NCI-H1694 treated with DMSO at 0.1 percent for 48 hours (cell line): ENCODE results near the gene PTGFRN.

ENCODE experiments used
- DNase-seq: peaks from one replicate; lab custom pipeline; 2025; lab: John Stamatoyannopoulos, UW

Gene PTGFRN

GRCh38 chr1:116889380-116889779 is 20.3 kb upstream of the PTGFRN start:
- no peak for DNase-seq

GRCh38 chr1:116891396-116892079 is 18.2 kb upstream of the PTGFRN start:
- no peak for DNase-seq

DNA sequence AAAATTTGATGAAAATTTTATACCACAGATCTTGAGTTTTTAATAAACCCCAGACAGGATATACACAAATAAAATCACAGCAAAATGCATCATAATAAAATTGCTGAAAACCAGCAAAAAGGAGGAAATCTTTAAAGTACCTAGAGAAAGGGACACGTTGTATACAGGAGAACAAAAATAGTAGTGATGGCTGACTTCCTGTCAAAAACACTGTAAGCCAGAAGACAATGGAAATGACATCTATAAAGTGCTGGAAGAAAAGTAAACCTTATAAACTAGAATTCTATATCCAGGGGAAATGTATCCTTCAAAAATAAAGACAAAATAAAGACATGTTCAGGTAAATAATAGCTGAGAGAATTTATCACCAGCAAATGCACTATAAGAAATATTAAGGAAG is 14.6 kb upstream of the PTGFRN start:
- no peak for DNase-seq

DNA sequence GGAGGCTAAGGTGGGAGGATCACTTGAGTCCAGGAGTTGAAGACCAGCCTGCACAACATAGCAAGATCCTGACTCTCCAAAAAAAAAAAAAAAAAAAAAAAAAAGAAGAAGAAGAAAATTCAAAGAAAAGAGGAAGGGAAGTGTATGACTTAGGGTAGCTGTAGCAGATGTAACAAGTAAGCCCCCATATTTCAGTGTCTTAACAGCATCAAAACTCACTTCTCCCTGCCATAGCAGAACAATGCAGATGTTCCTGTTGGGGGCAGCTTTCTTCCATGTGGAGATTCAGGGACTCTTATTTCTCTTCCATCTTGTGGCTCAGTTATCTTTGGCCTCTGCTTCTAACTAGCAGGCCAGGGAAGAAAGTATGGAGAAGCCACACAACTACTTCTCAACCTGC is 10.2 kb upstream of the PTGFRN start:
- DNase-seq, result no peak

DNA sequence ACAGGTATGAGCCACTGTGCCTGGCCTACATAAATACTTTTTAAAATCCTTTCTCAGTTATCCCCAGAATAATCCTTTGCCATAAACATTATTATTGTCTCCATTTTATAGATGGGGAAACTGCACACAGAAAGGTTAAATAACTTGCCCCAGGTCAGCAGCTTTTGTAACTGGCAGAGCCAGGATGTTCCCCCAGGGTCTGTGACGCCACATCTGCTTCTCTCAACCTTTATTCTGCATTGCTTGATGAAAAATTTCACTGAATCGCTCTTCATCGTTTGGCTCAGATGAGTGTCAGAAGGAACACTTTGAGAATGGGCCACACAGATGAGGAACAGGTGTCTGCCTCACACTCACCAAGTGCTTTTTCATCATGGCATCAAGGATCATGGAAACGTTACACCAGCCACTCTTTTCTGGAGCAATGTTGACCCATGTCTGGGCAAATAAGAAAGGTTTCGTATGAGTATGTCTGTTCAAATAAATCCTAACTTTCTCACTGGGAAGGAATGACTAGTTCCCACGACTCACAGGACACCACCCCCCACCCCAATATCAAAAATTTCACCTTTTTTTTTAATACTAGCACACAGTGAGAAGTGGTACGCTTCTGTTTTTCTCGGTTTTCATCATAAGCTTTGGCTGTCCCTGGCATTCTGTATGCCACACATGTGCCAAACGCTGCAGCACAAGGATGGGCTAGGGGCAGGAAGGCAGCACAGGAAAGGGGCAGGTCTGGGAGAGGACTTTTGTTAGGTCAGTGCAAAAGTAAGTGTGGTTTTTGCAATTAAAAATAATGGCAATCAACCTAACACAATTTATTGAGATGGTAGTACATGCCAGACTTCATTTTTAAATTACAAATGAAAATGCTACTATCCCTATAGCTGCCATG is 9.0 kb upstream of the PTGFRN start:
- no peak for DNase-seq

- no peak for DNase-seq
These were observed 7.7 kb upstream of the PTGFRN start for GRCh38 chr1:116902027-116902426.

- DNase-seq, result no peak
These were observed 6.9 kb upstream of the PTGFRN start for GRCh38 chr1:116902723-116903383.

- DNase-seq, result no peak
These were observed 4.9 kb upstream of the PTGFRN start for GRCh38 chr1:116904791-116905320.

GRCh38 chr1:116906812-116907211 is 2.9 kb upstream of the PTGFRN start:
- DNase-seq, result no peak

DNA sequence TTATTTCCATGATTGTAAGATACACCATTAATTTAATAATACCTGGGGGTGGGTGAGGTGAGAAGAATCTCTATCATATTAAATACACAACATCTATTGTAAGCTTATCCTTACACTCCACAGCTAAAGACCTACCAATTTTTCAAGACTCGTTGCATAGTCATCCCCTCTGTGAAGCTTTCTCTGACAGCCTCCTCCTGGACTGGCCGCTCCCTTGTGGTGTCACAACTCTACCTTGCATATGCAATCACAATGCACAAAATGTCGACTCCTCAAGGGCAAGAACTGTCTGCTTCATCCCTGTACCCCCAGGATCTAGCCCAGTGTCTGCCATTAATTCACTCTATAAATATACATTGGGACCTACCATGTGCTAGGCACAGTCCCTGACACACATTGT is 2.4 kb upstream of the PTGFRN start:
- DNase-seq, result no peak

- DNase-seq, result no peak
These were observed 1.4 kb upstream of the PTGFRN start for GRCh38 chr1:116908266-116908665.

GRCh38 chr1:116908820-116909511 is 750 bp upstream of the PTGFRN start:
- DNase-seq, result no peak

GRCh38 chr1:116910379-116911187 is 867 bp downstream of the PTGFRN start:
- no peak for DNase-seq

- DNase-seq, result no peak
These were observed 1.5 kb downstream of the PTGFRN start for GRCh38 chr1:116911188-116911553.

DNA sequence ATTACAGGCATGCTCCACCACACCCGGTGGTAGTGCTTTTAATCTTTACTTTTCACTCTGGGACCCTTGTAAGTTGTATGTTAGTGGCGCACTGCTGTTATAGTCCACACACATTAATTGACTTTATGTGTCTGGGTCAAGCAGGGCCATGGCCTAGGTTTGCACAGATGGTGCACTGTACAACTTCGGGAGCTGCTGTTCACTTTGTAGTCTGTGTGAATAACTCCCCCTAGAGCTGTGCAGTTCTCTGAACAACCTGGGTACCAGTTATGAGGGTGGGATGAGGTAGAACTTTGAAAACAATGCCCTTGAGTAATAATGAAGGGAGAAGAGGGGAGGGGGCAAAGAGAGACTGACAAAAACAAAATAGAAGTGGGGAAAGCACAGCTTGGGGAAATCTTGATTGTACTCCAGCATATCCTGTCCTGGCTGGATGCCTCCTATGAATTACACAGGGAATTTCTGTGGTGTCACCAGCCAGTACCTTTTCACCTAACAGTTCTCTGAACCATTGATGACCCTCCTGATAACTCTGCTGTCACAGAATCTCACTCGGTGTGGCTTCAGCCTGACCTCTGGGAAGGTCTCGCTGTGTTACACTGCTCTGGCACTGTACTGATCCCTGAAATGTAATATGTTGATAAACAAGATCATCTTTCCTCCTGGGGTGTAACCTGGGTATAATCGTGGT is 2.2 kb downstream of the PTGFRN start:
- no peak for DNase-seq

DNA sequence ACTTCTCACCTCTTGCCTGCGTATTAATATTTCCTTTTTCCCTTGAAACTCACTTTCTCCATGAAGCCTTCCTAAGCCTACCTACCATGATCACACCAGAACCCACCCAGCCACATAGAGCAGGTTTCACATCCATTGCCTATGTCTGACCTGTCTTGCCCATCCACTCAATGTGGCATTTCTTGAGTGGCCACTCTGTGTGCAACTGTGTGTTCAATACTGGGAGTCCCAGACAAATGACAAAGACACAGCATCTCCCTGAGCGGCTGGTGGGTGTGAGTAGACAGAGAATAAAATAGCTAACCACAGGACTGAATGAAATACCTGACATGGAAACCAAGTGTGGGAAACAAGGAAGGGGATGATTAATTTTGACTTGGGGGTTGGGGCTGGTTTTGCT is 3.1 kb downstream of the PTGFRN start:
- no peak for DNase-seq

GRCh38 chr1:116913941-116914340 is 4.2 kb downstream of the PTGFRN start:
- no peak for DNase-seq

DNA sequence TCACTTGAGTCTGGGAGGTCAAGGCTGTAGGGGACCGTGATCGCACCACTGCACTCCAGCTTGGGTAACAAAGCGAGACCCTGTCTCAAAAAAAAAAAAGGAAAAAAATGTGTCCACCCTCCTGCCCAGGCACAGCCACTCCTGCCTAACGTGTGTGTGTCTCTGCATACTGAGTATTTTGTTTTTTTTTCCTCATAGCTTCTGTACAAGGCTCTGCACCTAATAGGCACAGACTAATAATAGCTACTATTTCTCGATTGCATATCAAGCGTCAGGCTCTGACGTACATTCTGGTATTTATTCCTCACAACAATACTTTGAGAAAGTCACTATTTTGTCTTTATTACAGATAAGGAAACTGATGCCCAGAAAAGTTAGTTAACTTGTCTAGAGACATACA is 5.0 kb downstream of the PTGFRN start:
- DNase-seq, result no peak

- DNase-seq, result no peak
These were observed 5.5 kb downstream of the PTGFRN start for GRCh38 chr1:116915086-116915661.

GRCh38 chr1:116916002-116916401 is 6.3 kb downstream of the PTGFRN start:
- DNase-seq, result no peak
